Measurements from ENCODE around the gene COL19A1. TPM values are rescaled to one million over a fixed set of nuclear protein-coding genes. Genes with fewer than 3 reads are reported as not detected.
A peak's percentile ranks its signal among the peaks of the same experiment; 100 is the strongest.
"Not testable (repeated sequence)": the region's sequence is repeated elsewhere in the genome, so short reads cannot be mapped to it uniquely, and the experiment has no call there.

Gene COL19A1
- polyA plus RNA-seq, result under 1 TPM; 0.02 to 0.04 TPM

GRCh38 chr6:69866351-69866769 is at the start of gene COL19A1:
Gene COL19A1 (plus strand): TSS chr6:69866556. CDS start chr6:69879568, 13,012 bp downstream.
- Histone ChIP-seq H3K27me3 (ENCODE audit: control insufficient read depth in 1 of 2, insufficient read depth in 2 of 2, low read length in 2 of 2) (no peaks in the 10 kb centered on the region), H3K9me3 (ENCODE audit: control insufficient read depth in 2 of 2, insufficient read depth in 1 of 2, low read depth in 1 of 2, low read length in 1 of 2) (no peaks in the 10 kb centered on the region), H3K27ac (ENCODE audit: low read depth in 2 of 2, low read length in 1 of 2) (no peak within 1 kb of the TSS), H3K36me3 (ENCODE audit: control insufficient read depth in 2 of 2, insufficient read depth in 2 of 2, low read length in 1 of 2) (no peaks in the 10 kb centered on the region), H3K4me3 (ENCODE audit: low read depth in 1 of 2, low read length in 2 of 2) (peak within 1 kb of the TSS; percentile 53 to 67), H3K4me1 (ENCODE audit: control insufficient read depth in 2 of 2, insufficient read depth in 2 of 2, low read length in 1 of 2) (peaks cover 3 to 6% of the 10 kb centered on the region in 2 donors)
- 5 to 6% methylated on average over 19 of the region's 19 CpGs for WGBS, 2 donors

DNA sequence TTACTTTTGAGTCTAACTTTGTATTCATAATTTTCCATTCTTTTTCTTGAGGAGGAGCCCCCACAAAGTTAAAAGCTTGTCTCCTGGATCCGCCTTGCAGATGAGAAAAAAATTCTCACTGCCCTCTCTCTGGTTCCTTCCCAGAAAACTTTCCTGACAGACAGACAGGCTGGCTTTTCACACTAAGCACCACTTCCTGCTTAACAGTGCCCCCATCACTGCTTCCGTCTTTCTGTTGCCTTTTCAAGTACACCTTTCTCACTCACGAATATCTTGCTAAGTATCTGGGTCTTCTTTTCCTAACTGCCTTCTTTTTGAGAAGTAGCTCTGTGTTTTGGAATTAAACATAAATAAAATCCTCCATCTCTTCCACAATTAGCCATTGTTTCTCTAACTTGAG is 49.8 kb upstream of the COL19A1 start:
- no peak overlapping the region for H3K27ac ChIP-seq (ENCODE audit: low read depth in 2 of 2, low read length in 1 of 2)
- H3K9me3 ChIP-seq (ENCODE audit: control insufficient read depth in 2 of 2, insufficient read depth in 1 of 2, low read depth in 1 of 2, low read length in 1 of 2), result no peaks in the 10 kb centered on the region
- H3K4me1 ChIP-seq (ENCODE audit: control insufficient read depth in 2 of 2, insufficient read depth in 2 of 2, low read length in 1 of 2), result no peaks in the 10 kb centered on the region
- H3K4me3 ChIP-seq (ENCODE audit: low read depth in 1 of 2, low read length in 2 of 2), result no peak overlapping the region
- 60 to 63% methylated on average over 3 of the region's 3 CpGs for WGBS, 2 donors
- no peaks in the 10 kb centered on the region for H3K27me3 ChIP-seq (ENCODE audit: control insufficient read depth in 1 of 2, insufficient read depth in 2 of 2, low read length in 2 of 2)
- H3K36me3 ChIP-seq (ENCODE audit: control insufficient read depth in 2 of 2, insufficient read depth in 2 of 2, low read length in 1 of 2), result no peaks in the 10 kb centered on the region

- no peak overlapping the region for H3K4me3 ChIP-seq (ENCODE audit: low read depth in 1 of 2, low read length in 2 of 2)
- H3K9me3 ChIP-seq (ENCODE audit: control insufficient read depth in 2 of 2, insufficient read depth in 1 of 2, low read depth in 1 of 2, low read length in 1 of 2), result no peaks in the 10 kb centered on the region
- H3K36me3 ChIP-seq (ENCODE audit: control insufficient read depth in 2 of 2, insufficient read depth in 2 of 2, low read length in 1 of 2), result no peaks in the 10 kb centered on the region
- H3K4me1 ChIP-seq (ENCODE audit: control insufficient read depth in 2 of 2, insufficient read depth in 2 of 2, low read length in 1 of 2), result no peaks in the 10 kb centered on the region
- no peak overlapping the region for H3K27ac ChIP-seq (ENCODE audit: low read depth in 2 of 2, low read length in 1 of 2)
- H3K27me3 ChIP-seq (ENCODE audit: control insufficient read depth in 1 of 2, insufficient read depth in 2 of 2, low read length in 2 of 2), result no peaks in the 10 kb centered on the region
Measured at GRCh38 chr6:69817358-69817757, 49.0 kb upstream of the COL19A1 start.

- Histone ChIP-seq H3K9me3 (ENCODE audit: control insufficient read depth in 2 of 2, insufficient read depth in 1 of 2, low read depth in 1 of 2, low read length in 1 of 2) (no peaks in the 10 kb centered on the region), H3K27ac (ENCODE audit: low read depth in 2 of 2, low read length in 1 of 2) (no peak overlapping the region), H3K36me3 (ENCODE audit: control insufficient read depth in 2 of 2, insufficient read depth in 2 of 2, low read length in 1 of 2) (no peaks in the 10 kb centered on the region), H3K27me3 (ENCODE audit: control insufficient read depth in 1 of 2, insufficient read depth in 2 of 2, low read length in 2 of 2) (no peaks in the 10 kb centered on the region), H3K4me1 (ENCODE audit: control insufficient read depth in 2 of 2, insufficient read depth in 2 of 2, low read length in 1 of 2) (no peaks in the 10 kb centered on the region), H3K4me3 (ENCODE audit: low read depth in 1 of 2, low read length in 2 of 2) (no peak overlapping the region)
- WGBS, 2 donors, result 78 to 82% methylated on average over 2 of the region's 2 CpGs
Measured at GRCh38 chr6:69818223-69818930, 48.0 kb upstream of the COL19A1 start.

DNA sequence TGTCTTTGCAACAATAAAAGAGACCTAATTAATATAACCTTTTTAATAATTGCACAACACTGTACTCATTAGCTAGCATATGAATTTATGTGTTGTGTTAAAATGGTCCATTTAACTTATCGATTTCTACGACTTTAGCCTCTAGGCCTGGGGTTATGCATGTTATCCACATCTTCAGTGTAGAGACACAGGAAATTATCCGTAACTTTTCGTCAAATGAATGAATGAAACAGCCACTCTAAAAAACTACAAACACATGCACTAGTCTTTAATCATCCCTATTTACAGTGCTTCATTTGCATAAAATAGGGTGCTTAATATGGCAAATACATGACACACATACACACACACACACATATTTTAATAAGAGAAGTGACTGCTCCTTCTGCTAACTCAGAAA is 47.2 kb upstream of the COL19A1 start:
- H3K4me1 ChIP-seq (ENCODE audit: control insufficient read depth in 2 of 2, insufficient read depth in 2 of 2, low read length in 1 of 2), result no peaks in the 10 kb centered on the region
- H3K9me3 ChIP-seq (ENCODE audit: control insufficient read depth in 2 of 2, insufficient read depth in 1 of 2, low read depth in 1 of 2, low read length in 1 of 2), result no peaks in the 10 kb centered on the region
- no peak overlapping the region for H3K27ac ChIP-seq (ENCODE audit: low read depth in 2 of 2, low read length in 1 of 2)
- no peaks in the 10 kb centered on the region for H3K27me3 ChIP-seq (ENCODE audit: control insufficient read depth in 1 of 2, insufficient read depth in 2 of 2, low read length in 2 of 2)
- H3K4me3 ChIP-seq (ENCODE audit: low read depth in 1 of 2, low read length in 2 of 2), result no peak overlapping the region
- 95 to 96% methylated on average over 4 of the region's 4 CpGs for WGBS, 2 donors
- H3K36me3 ChIP-seq (ENCODE audit: control insufficient read depth in 2 of 2, insufficient read depth in 2 of 2, low read length in 1 of 2), result no peaks in the 10 kb centered on the region

DNA sequence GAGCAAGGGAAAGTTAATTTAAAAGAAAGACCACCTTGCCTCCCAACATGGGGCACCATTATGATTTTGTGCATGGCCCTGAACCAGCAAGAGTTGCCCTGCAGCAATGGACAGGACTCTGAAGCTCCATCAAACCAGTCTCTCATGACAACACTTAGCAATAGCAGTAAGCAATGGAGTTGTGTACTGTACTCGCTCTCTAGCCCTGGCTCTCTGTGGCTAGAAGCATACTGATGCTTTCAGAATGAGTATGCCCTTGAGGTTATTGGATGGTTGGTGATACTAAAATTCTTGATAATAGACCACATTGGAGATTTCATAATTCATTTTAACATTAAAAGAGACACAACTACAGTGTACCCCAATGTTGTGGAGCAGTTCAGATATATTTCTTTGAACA is 46.3 kb upstream of the COL19A1 start:
- H3K27ac ChIP-seq (ENCODE audit: low read depth in 2 of 2, low read length in 1 of 2), result no peak overlapping the region
- H3K27me3 ChIP-seq (ENCODE audit: control insufficient read depth in 1 of 2, insufficient read depth in 2 of 2, low read length in 2 of 2), result no peaks in the 10 kb centered on the region
- H3K4me3 ChIP-seq (ENCODE audit: low read depth in 1 of 2, low read length in 2 of 2), result no peak overlapping the region
- H3K9me3 ChIP-seq (ENCODE audit: control insufficient read depth in 2 of 2, insufficient read depth in 1 of 2, low read depth in 1 of 2, low read length in 1 of 2), result no peaks in the 10 kb centered on the region
- H3K36me3 ChIP-seq (ENCODE audit: control insufficient read depth in 2 of 2, insufficient read depth in 2 of 2, low read length in 1 of 2), result no peaks in the 10 kb centered on the region
- no peaks in the 10 kb centered on the region for H3K4me1 ChIP-seq (ENCODE audit: control insufficient read depth in 2 of 2, insufficient read depth in 2 of 2, low read length in 1 of 2)
- 84 to 91% methylated on average over 1 of the region's 1 CpG for WGBS, 2 donors

- no peaks in the 10 kb centered on the region for H3K4me1 ChIP-seq (ENCODE audit: control insufficient read depth in 2 of 2, insufficient read depth in 2 of 2, low read length in 1 of 2)
- H3K4me3 ChIP-seq (ENCODE audit: low read depth in 1 of 2, low read length in 2 of 2), result no peak overlapping the region
- no peaks in the 10 kb centered on the region for H3K9me3 ChIP-seq (ENCODE audit: control insufficient read depth in 2 of 2, insufficient read depth in 1 of 2, low read depth in 1 of 2, low read length in 1 of 2)
- H3K27ac ChIP-seq (ENCODE audit: low read depth in 2 of 2, low read length in 1 of 2), result no peak overlapping the region
- no peaks in the 10 kb centered on the region for H3K36me3 ChIP-seq (ENCODE audit: control insufficient read depth in 2 of 2, insufficient read depth in 2 of 2, low read length in 1 of 2)
- WGBS, 2 donors, result 83 to 94% methylated on average over 1 of the region's 1 CpG
- no peaks in the 10 kb centered on the region for H3K27me3 ChIP-seq (ENCODE audit: control insufficient read depth in 1 of 2, insufficient read depth in 2 of 2, low read length in 2 of 2)
Measured at GRCh38 chr6:69820438-69820837, 45.9 kb upstream of the COL19A1 start.

GRCh38 chr6:69824355-69824754 is 42.0 kb upstream of the COL19A1 start:
- H3K27me3 ChIP-seq (ENCODE audit: control insufficient read depth in 1 of 2, insufficient read depth in 2 of 2, low read length in 2 of 2); H3K36me3 ChIP-seq (ENCODE audit: control insufficient read depth in 2 of 2, insufficient read depth in 2 of 2, low read length in 1 of 2); H3K4me1 ChIP-seq (ENCODE audit: control insufficient read depth in 2 of 2, insufficient read depth in 2 of 2, low read length in 1 of 2); H3K9me3 ChIP-seq (ENCODE audit: control insufficient read depth in 2 of 2, insufficient read depth in 1 of 2, low read depth in 1 of 2, low read length in 1 of 2); H3K4me3 ChIP-seq (ENCODE audit: low read depth in 1 of 2, low read length in 2 of 2); H3K27ac ChIP-seq (ENCODE audit: low read depth in 2 of 2, low read length in 1 of 2): not testable (repeated sequence)
- 82% methylated on average over 5 of the region's 5 CpGs for WGBS, 2 donors

DNA sequence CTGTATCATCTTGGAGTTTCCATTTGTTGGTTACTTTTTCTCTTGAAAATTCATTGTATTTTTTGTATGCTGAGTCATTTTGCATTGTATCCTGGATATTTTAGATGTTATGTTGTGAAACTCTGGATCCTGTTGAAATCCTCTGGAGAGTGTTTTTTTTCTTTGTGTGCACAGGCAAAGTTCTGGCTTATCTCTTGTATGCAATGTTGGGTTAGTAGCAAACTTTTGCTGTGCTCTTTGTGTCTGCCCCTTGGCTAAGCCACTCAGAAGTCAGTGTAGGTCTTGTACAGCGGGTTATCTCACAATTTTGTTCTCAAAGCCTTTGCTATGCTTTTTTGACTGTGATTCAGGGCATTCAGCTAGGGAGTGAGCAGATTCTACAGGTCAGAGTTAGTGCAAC is 40.5 kb upstream of the COL19A1 start:
- H3K27me3 ChIP-seq (ENCODE audit: control insufficient read depth in 1 of 2, insufficient read depth in 2 of 2, low read length in 2 of 2), result no peaks in the 10 kb centered on the region
- no peak overlapping the region for H3K27ac ChIP-seq (ENCODE audit: low read depth in 2 of 2, low read length in 1 of 2)
- no peak overlapping the region for H3K4me3 ChIP-seq (ENCODE audit: low read depth in 1 of 2, low read length in 2 of 2)
- no peaks in the 10 kb centered on the region for H3K4me1 ChIP-seq (ENCODE audit: control insufficient read depth in 2 of 2, insufficient read depth in 2 of 2, low read length in 1 of 2)
- H3K9me3 ChIP-seq (ENCODE audit: control insufficient read depth in 2 of 2, insufficient read depth in 1 of 2, low read depth in 1 of 2, low read length in 1 of 2), result no peaks in the 10 kb centered on the region
- WGBS, 2 donors, result 58 to 75% methylated on average over 1 of the region's 1 CpG
- no peaks in the 10 kb centered on the region for H3K36me3 ChIP-seq (ENCODE audit: control insufficient read depth in 2 of 2, insufficient read depth in 2 of 2, low read length in 1 of 2)

- 29 to 65% methylated on average over 2 of the region's 2 CpGs for WGBS, 2 donors
Measured at GRCh38 chr6:69827276-69827893, 39.0 kb upstream of the COL19A1 start.

More at GRCh38 chr6:69827276-69827893, 39.0 kb upstream of the COL19A1 start:
- no peak overlapping the region for H3K27ac ChIP-seq (ENCODE audit: low read depth in 2 of 2, low read length in 1 of 2)
- no peaks in the 10 kb centered on the region for H3K36me3 ChIP-seq (ENCODE audit: control insufficient read depth in 2 of 2, insufficient read depth in 2 of 2, low read length in 1 of 2)
- H3K4me3 ChIP-seq (ENCODE audit: low read depth in 1 of 2, low read length in 2 of 2), result no peak overlapping the region
- H3K4me1 ChIP-seq (ENCODE audit: control insufficient read depth in 2 of 2, insufficient read depth in 2 of 2, low read length in 1 of 2), result no peaks in the 10 kb centered on the region
- H3K27me3 ChIP-seq (ENCODE audit: control insufficient read depth in 1 of 2, insufficient read depth in 2 of 2, low read length in 2 of 2), result no peaks in the 10 kb centered on the region
- no peaks in the 10 kb centered on the region for H3K9me3 ChIP-seq (ENCODE audit: control insufficient read depth in 2 of 2, insufficient read depth in 1 of 2, low read depth in 1 of 2, low read length in 1 of 2)

Data from esophagus (tissue), 2 donors.